HL-60 (cell line): Measurements from ENCODE around the gene MRGPRG.
"Not testable (repeated sequence)": the region's sequence is repeated elsewhere in the genome, so short reads cannot be mapped to it uniquely, and the experiment has no call there.

Source experiments
- DNase-seq, 2 experiments: peaks; one replicate each; pipeline ENCODE4 v3.0.0-alpha.2; 2010 to 2020; ENCODE audit warnings: low read depth in 1 of 2, low spot score in 1 of 2
- H3K27ac ChIP-seq: fragments of 250-450 bp; sonication (Bioruptor Pico); replicated peaks from 2 replicates; pipeline ENCODE4 v1.5.1; 2020; ENCODE audit warnings: mild to moderate bottlenecking, moderate library complexity
- H3K27me3 ChIP-seq: fragments of 250-450 bp; sonication (Bioruptor Pico); 2 replicates; pipeline ENCODE4 v1.5.1; 2021; ENCODE audit warnings: mild to moderate bottlenecking, moderate library complexity; ENCODE audit not compliant: insufficient read depth, poor library complexity, severe bottlenecking
- H3K4me3 ChIP-seq: replicated peaks from 2 replicates; pipeline ENCODE4 v1.5.1; 2011; ENCODE audit warnings: mild to moderate bottlenecking, control low read depth, low read length; ENCODE audit not compliant: insufficient read depth

Gene MRGPRG

GRCh38 chr11:3168742-3169254 lies 49.8 kb downstream of the MRGPRG start:
- H3K4me3 ChIP-seq, H3K27me3 ChIP-seq, DNase-seq: not testable (repeated sequence)
- H3K27ac ChIP-seq: peak overlapping the region; percentile 53
